TTC549 (cell line): ENCODE measurements around the gene HCLS1.
"Not testable (repeated sequence)": the region's sequence is repeated elsewhere in the genome, so short reads cannot be mapped to it uniquely, and the experiment has no call there.

Experiments
- FAIRE-seq: peaks from 2 replicates; lab custom pipeline; 2012; peaks lifted over from hg19 to GRCh38; lab: Jason Lieb, UNC

The HCLS1 gene, protein sequence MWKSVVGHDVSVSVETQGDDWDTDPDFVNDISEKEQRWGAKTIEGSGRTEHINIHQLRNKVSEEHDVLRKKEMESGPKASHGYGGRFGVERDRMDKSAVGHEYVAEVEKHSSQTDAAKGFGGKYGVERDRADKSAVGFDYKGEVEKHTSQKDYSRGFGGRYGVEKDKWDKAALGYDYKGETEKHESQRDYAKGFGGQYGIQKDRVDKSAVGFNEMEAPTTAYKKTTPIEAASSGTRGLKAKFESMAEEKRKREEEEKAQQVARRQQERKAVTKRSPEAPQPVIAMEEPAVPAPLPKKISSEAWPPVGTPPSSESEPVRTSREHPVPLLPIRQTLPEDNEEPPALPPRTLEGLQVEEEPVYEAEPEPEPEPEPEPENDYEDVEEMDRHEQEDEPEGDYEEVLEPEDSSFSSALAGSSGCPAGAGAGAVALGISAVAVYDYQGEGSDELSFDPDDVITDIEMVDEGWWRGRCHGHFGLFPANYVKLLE

DNA sequence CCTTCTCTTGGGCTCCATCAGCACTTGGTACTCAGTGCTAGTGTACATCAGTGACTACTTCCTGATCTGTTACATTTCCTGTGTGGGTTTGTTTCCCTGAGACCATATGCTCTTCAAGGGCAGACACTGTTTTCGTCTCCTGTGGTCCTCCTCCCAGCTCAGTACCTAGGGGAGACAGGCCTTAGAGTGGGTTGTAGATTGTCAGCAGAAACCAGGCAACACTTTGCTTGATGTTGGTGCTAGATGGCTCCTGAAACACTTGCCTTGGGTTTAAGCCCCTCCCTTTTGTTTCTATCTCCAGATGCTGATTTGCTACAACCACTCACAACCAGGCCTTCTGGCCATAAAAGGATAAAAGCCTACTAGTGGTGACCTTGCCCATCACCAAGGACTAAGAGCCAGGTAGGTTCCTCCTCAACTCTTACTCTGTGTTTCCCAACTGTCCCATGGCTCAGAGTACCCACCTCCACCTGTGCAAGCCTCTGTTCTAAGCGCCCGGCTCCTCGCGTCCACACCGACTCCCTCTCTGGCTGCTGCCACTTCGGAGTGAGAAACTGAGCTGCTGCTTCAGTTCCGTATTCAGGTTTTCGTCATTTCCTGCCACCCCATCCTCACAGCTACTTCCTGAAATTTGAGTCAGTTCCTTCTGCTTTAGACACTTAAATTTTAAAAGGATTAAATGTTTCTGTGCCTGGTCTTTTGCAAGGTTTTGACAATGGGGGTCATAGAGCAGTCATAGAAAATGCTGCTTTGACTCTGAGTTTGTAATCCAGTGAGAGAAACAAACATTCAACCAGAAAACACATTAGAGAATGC, at the start of gene HCLS1:
Gene HCLS1 (minus strand): TSS at position 548 of the 816 bp plus-strand sequence. CDS start 2,556 bp downstream, outside the sequence.
- no peak for FAIRE-seq

DNA sequence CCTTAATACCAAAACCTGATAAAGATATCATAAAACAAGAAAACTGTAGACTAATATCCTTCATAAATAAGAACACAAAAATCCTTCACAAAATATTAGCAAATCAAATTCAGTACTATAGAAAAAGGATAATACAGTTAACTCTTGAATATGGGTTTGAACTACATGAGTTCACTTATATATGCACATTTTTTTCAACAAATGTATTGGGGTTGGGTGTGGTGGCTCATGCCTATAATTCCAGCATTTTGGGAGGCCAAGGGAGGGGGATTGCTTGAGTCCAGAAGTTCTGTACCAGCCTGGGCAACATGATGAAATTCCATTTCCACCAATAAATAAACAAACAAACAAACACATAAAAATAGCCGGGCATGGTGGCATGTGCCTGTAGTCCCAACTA, 49.6 kb upstream of the HCLS1 start:
- no peak for FAIRE-seq

DNA sequence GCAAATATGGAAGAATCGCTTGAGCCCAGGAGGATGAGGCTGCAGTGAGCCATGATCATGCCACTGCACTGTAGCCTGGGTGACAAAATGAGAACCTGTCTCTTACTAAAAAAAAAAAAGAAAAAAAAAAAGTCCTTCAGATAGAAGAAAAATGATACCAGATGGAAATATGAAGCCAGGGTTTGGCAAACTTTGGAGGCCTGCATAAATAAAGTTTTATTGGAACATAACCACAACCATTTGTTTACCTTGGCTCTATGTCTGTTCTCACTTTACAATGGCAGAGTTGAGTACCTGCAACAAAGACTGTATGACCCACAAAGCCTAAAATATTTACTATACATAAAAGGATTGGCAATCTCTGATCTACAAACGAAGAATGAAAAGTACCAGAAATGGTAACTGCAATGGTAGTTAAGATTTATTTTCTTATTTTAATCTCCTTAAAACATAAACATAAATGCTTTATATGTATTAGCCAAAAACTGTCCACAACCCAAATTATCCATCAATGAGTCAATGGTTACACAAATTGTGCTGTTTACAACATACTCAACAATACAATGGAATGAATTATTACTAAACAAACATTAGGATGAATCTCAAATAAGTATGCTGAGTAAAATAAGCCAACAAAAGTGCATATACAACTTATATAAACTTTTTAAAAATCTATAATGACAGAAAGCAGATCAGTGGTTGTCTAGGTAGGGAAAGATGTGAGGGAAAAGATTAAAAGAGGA, 47.0 kb upstream of the HCLS1 start:
- FAIRE-seq = no peak

DNA sequence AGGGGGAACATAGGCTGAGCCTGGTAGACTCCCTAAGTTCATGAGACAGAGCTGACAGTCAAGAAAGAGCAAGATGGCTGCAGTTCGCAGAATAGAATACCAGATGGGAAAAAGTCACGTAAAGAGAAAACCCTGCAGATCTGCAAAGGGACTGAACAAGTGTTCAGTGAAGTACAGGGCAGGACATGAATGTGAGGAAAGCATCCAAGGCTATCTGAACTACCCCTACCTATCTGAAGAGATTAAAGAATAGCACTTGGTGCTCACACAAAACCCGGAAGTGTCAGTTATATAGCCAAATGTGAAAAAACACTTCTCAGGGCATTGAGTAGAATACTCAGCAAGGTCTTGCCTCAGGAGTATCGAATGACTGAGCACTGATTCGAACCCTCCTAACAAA, 44.8 kb upstream of the HCLS1 start:
- FAIRE-seq = no peak

DNA sequence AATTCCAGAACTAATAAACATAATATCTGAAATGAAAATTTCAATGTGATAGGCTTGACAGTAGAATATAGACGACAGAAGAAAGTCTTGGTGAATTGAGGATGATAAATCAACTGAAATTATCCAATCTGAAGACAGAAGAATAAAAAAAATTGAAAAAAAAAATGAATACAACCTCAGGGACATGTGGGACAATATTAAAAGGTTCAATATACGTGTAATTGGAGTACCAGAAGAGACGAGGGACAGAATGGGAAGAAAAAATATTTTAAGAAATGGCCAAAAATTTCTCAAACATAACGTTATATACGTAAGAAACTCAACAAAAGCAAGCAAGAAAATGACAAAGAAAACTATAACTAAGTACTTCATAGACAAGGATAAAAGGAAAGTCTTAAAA, 43.3 kb upstream of the HCLS1 start:
- no peak for FAIRE-seq

DNA sequence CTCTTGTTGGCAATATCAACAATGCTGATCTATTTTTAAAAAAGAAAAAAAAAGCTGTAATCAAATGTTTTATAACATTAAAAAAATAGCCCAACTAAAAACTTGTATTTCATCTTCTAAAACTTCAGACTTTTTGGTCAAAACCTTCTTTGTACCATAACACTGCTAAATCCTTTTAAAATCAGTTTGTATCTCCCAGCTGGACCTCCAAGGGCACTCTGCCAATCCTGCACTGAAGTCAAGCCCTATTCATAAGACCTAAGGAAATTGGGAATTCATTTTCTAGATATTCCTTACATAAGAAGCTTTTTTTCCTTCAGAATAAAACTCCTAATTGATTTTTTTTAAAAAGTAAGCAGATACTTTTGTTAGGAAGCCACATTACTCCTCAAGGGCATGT, 38.2 kb upstream of the HCLS1 start:
- FAIRE-seq = no peak

DNA sequence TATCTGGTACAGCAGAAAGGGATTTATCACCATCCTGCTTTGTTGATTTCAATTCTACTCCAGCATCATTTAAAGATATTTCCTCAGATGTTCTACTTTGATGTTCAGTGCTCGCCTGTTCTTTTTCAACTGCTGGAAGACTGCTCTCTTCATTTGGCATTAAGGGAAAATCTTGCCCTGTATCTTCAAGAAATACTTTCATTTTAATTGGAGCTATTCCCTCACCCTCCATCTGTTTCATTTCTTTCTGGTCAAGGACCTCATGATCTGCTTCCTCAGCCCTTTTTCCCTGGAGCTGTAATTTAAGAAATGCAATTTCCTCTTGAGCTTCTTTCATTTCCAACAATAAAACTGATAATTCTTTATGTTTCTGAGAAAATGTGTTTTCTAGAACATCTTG, 37.8 kb upstream of the HCLS1 start:
- FAIRE-seq = no peak

DNA sequence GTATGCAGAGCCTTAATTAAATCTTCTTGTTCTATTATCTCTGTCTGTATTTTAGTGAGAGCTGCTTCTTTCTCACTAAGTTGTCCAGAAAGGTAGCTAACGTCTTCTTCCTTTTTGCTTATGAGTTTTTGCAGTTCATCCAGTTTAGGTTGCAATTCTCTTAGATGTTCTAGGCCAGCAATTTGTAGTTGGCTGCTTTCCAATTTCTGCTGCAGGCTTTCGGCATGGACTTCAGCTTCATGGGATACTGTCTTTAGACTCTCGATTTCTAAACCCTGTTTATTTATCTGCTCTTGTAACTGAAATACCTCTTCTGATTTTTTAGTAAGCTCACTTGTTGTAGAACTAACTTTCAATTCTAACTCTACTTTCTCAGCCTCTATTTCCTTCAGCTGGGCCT, 35.5 kb upstream of the HCLS1 start:
- no peak for FAIRE-seq

DNA sequence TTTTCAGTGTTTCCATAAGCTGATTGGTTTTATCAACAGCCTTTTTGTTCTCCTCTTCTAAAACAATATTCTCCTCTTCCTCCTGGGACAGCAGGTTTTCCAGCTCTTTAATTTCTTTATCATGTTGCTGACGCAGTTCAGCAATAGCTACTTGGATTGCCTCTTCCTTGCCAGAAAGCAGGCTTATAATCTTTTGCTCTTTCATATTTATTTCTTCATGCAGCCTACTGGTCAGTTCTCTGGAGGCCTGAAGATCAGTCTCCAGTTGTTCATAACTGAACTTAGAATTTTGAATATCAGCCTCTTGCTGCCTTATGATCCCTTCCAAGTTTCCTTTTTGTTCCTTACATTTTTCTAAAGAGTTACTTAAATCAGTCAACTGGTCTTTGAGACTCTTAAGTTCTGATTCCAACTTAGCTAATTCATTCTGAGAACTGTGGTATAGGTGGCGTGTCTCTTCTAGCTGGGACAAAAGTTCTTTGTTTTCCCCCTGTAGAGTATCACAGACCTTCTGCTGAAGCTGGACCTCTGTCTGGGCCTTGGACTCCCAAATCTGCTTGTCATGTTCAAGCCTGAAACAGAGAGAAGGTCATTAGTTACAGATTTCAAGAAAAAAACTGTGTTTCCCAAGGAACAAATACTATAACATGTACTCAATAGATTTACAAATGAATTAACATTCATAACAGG, 31.5 kb upstream of the HCLS1 start:
- no peak for FAIRE-seq

DNA sequence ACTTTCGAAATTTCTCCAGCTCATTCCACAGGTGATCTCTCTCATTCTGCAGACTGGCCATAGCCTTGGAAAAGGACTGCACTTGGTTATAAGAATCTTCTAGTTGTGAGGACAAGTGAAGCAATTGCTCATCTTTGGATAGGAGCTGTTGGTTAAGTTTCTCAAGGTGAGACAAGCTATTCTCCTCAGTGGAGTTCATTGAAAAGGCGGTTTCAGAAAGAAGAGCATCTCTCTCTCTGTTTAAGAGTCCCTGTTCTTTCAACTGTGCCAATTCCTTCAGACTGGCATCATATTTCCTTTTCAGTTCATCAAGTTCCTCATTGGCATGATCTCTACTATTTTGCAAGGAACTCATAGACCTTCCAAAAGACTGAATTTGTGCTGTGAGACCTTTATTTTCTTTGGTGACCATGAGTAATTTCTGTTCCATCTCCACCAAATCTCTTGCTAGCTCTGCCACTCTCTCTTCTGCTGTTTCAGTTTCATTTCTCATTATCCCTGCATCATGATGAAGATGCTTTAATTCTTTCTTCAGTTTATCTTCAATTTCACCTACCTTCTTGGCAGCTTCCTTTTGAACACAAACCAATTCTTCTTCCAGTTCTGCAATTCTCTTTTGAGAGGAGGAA, 30.2 kb upstream of the HCLS1 start:
- no peak for FAIRE-seq

DNA sequence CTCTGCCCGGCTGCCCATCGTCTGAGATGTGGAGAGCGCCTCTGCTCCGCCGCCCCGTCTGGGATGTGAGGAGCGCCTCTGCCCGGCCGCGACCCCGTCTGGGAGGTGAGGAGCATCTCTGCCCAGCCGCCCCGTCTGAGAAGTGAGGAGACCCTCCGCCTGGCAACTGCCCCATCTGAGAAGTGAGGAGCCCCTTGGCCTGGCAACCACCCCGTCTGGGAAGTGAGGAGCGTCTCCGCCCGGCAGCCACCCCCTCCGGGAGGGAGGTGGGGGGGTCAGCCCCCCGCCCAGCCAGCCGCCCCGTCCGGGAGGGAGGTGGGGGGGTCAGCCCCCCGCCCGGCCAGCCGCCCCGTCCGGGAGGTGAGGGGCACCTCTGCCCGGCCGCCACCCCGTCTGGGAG, 28.0 kb upstream of the HCLS1 start:
- not testable (repeated sequence) for FAIRE-seq

DNA sequence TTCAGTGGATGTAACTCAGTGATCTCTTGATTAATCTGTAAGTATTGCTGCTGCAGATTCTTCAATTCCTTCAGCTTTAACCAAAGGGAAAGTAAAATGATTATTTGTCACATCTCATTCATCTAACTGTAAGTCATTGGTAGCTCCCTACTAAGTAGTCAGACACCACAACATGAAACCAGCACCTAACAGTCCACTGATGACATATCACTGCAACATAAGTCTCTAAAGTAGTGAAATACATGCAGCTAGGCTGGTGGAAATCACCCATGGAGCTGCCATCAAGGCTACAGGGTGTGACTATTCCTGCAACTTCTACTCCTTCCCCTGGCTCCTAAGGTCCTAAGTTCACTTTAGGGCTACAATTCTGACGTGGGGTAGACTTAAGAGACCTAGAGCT, 21.1 kb upstream of the HCLS1 start:
- FAIRE-seq = no peak

DNA sequence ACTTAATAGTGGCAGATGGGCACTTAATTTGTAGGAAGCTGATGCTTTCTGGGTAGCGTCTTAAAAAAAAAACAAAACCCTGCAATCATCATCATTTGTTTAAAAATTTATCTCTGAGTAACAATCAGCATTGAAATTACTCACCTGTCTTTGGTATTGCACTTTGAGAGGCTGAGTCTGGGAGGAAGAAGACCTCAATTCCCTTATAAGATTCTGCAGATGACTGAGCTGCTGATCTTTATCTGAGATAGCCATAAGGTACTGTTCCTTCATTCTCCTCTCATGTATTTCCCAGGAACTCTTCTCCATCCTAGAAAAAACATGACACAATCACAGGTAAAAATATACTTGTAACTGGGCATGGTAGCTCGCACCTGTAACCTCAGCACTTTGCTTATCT, 16.4 kb upstream of the HCLS1 start:
- no peak for FAIRE-seq

DNA sequence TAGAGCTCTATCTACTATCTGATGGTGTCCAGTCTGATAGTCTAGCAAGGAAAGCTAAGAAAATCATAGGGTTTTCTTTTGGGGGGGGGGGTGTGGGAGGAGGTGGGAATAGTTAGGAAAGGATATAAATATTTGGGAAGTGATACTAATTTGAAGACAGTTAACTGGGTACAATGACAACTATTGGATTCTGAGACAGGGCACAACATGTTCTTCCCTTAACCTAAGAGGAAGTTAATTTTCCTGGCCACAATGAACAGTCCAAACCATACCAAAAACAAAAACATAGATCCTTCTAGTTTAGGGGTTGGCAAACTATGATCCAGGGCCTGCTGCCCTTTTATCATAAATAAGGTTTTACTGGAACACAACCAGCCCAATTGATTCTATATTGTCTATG, 10.0 kb upstream of the HCLS1 start:
- FAIRE-seq = no peak

DNA sequence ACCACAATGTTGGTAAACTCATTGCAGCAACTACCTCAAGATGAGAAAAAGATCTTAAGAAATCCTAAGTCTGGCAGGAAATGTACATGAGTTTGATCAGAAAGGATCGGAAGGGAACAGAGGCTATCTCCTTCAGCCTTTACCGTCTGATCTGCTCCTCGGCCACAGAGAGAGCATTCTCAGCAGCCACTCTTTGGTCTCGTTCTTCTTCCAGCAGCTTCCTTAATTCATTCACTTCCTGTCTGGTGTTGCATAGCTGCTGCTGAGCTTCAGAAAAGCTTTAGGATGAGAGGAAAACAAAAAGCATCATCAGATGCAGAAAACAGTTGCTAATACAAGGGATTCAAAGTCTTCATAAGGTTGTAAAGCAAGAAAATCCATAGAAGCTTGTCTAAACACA, 6.6 kb upstream of the HCLS1 start:
- no peak for FAIRE-seq

DNA sequence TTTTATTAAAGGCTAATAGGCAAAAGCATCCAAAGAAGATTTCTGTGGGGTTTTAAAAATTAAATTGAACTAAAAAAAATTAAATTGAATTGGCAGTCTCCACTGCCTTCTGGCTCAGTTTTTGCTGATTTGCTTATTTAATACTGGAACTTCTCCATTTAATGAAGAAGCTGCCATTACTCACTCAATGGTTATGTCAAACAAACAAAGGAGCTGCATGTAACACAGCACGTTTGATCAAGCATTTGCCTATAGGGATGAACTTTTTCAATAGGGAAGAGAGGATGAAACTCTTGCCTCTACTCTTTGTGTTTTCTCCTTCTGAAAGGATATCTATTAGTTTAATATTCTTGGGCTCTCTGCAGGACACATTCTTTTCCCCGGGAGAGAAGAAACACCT, 4.8 kb upstream of the HCLS1 start:
- no peak for FAIRE-seq

DNA sequence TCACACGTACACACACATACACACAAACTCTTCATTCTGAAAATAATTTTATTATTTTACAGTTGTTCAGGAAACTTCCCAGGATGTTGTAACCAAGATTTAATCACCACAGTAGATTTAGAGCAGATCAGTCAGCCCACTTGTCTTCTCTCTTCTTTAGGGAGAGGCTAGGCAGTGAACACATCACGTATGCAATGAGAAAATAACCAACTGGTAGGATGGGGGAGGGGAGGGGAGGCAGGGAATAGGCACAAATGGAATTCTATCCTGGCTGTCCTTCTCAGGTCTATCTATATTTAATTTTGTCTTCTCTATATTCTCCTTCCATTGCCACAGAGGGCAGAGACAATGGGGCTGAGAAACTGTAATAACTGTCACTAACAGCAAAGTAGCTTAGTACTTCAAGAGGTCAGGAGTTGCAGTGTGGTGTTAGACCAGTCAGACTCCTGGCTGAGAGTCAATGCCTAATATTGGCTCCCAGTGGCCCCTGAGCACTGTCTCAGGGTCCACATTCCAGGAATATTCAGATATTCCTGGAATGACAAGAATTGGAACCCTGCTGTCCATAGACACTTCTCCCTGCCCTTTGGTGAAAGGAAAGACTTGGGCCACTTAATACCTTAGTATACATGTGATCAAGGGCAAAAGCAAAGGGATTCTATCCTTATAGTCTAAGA, 2.6 kb upstream of the HCLS1 start:
- no peak for FAIRE-seq

DNA sequence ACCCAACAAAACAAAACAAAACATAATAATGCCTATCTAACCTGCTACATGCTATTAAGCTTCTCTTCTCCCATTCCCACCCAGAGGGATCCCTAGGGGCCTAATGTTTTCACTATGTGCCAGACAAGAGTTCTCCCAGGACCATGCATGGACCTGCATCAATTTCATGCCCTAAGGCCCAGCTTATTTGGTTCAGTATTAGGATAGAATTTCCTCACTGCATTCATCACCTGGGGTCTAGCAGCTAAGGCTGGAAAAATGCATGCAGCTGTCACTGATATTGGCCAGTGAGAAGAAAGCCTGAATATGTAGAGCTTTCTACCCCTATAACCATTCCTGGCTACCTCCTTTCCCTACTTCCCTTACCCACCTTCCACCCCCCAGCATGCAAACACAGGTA, 2.0 kb upstream of the HCLS1 start:
- FAIRE-seq = no peak

DNA sequence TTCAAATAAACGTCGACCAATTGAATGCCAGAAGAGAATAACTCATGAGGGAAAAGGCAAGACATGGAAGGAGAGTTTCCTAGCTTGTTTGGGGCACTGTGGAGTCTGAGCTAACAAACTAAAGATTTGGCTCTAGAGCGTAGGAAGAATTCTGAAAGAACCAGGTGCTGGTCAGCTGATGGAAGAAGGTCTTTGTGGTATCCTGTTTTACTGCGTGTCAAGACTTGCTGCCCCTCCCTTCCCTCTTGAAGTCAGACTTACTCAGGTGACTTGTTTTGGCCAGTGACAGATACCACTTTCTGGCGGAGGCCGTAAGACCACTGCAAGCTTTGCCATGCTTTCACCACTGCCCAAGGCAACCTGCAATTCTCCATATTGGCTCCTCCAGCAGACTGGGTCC, 673 bp upstream of the HCLS1 start:
- no peak for FAIRE-seq

DNA sequence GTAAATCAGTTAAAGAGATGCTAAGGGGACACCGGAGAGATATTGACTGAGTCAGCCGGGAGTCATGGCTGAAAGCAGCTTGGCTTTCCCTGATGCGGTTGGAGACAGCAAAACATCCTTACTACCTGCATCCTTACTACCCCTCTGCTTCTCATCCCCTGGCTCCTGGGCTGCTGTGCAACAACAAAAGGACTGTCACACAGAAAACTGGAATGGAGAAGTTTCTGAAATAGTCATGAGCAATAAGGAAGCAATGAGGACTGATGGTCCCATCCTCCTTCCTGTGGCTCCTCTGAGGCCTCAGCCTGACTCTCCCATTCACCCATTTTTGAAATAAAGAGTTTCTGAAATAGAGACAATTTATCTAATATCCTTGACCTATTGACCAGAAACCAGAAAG, 1.1 kb downstream of the HCLS1 start:
- no peak for FAIRE-seq
